Endothelial cell (in vitro differentiated cells): Measurements from ENCODE around the gene CDHR1. TPM values are rescaled to one million over a fixed set of nuclear protein-coding genes. Genes with fewer than 3 reads are reported as not detected.
"Not testable (repeated sequence)": the region's sequence is repeated elsewhere in the genome, so short reads cannot be mapped to it uniquely, and the experiment has no call there.

Source experiments
- DNase-seq: peaks from one replicate; pipeline ENCODE4 v3.0.0; 2021; ENCODE audit warnings: low spot score
- H3K27ac Mint-ChIP-seq: one replicate; pipeline ENCODE4 v1.8.0; 2021; ENCODE audit warnings: mixed read lengths, inconsistent platforms; ENCODE audit not compliant: unreplicated experiment
- H3K27me3 Mint-ChIP-seq: one replicate; pipeline ENCODE4 v1.8.0; 2021; ENCODE audit warnings: mild to moderate bottlenecking, moderate library complexity, mixed read lengths, inconsistent platforms; ENCODE audit not compliant: unreplicated experiment
- H3K36me3 Mint-ChIP-seq: one replicate; pipeline ENCODE4 v1.8.0; 2021; ENCODE audit warnings: mild to moderate bottlenecking, low read depth, mixed read lengths, inconsistent platforms; ENCODE audit not compliant: unreplicated experiment
- H3K4me1 Mint-ChIP-seq: one replicate; pipeline ENCODE4 v1.8.0; 2021; ENCODE audit warnings: mild to moderate bottlenecking, mixed read lengths, inconsistent platforms; ENCODE audit not compliant: unreplicated experiment
- H3K4me3 Mint-ChIP-seq: one replicate; pipeline ENCODE4 v1.8.0; 2021; ENCODE audit warnings: mild to moderate bottlenecking, mixed read lengths, inconsistent platforms; ENCODE audit not compliant: unreplicated experiment
- H3K9me3 Mint-ChIP-seq: one replicate; pipeline ENCODE4 v1.8.0; 2021; ENCODE audit warnings: mixed read lengths, inconsistent platforms; ENCODE audit not compliant: unreplicated experiment
- total RNA-seq: library from RNA; stranded (reverse); fragmentation: NEBNext Ultra II Directional; extraction: Animal tissue kit (Norgen Biotek cat#: 25700); gene quantifications from one replicate; pipeline ENCODE4 v1.2.1, GENCODE V29; 2021; ENCODE audit not compliant: unreplicated experiment
- TF ChIP-seq, protein P1 (sequence below): fragments of 200-600 bp; sonication (generic); IDR thresholded peaks from one replicate; pipeline ENCODE4 v1.5.0; 2021; ENCODE audit warnings: antibody characterized with exemption; ENCODE audit not compliant: unreplicated experiment

CDHR1 gene
- total RNA-seq, 1 donor from 2014 or later: 1.3 TPM

DNA sequence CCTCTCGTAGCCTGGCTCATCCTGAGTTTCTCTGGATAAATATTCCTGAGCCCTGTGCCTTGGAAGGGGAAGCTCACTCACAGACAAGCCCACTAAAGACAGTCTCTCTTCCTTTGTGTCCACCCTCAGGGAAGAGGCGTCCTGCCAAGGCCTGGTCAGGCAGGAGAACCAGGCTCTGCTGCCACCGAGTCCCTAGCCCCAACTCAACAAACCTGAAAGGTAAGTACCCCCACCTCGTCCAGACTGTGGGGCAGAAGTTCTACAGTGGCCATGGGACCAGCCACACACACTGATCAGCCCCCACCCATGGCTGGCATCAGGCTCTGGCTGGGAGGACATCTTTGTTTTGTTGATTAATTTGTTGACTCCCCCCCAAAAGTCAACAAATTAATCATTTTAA lies 18.0 kb upstream of the CDHR1 start:
- H3K4me1 Mint-ChIP-seq: peaks cover 3% of the 10 kb centered on the region
- H3K27me3 Mint-ChIP-seq: peaks cover 1% of the 10 kb centered on the region
- no peak overlapping the region for H3K4me3 Mint-ChIP-seq
- no peak overlapping the region for H3K27ac Mint-ChIP-seq
- H3K9me3 Mint-ChIP-seq: no peaks in the 10 kb centered on the region
- no peak for DNase-seq
- TF ChIP-seq, protein P1, sequence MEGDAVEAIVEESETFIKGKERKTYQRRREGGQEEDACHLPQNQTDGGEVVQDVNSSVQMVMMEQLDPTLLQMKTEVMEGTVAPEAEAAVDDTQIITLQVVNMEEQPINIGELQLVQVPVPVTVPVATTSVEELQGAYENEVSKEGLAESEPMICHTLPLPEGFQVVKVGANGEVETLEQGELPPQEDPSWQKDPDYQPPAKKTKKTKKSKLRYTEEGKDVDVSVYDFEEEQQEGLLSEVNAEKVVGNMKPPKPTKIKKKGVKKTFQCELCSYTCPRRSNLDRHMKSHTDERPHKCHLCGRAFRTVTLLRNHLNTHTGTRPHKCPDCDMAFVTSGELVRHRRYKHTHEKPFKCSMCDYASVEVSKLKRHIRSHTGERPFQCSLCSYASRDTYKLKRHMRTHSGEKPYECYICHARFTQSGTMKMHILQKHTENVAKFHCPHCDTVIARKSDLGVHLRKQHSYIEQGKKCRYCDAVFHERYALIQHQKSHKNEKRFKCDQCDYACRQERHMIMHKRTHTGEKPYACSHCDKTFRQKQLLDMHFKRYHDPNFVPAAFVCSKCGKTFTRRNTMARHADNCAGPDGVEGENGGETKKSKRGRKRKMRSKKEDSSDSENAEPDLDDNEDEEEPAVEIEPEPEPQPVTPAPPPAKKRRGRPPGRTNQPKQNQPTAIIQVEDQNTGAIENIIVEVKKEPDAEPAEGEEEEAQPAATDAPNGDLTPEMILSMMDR: no peak
- no peaks in the 10 kb centered on the region for H3K36me3 Mint-ChIP-seq

DNA sequence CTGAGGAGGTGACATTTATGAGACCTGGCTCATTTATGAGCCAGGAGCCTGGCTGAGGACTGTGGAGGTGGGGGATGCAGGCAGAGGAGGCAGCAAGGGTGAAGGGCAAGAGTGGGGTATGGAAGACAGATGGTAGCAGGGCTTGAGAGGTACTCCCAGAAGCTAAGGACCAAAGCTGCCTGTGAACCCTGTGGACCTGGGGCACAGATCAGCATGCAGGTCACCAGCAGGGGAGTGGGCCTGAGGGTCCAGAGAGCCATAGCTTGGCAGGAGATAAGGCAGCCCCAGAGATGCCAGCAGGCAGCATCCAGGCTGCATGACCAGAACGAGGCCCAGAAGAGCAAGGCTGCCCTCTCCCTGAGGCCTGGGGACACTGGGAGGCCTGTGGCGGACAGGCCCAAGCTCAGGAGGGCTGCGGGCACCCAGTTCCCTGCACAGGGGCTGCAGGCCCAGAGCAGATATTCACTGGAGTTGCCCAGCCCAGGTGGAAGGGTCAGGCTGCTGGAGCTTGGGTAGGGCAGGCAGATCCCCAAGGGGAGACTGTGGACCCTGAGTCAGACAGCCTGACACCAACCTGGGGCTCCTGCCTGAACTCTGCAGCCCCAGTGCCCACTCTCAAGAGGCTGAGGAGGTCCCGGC lies 17.4 kb upstream of the CDHR1 start:
- TF ChIP-seq, protein P1: no peak
- H3K4me3 Mint-ChIP-seq: peak overlapping the region; percentile 19
- H3K27me3 Mint-ChIP-seq: peaks cover 2% of the 10 kb centered on the region
- H3K36me3 Mint-ChIP-seq: no peaks in the 10 kb centered on the region
- peaks cover 3% of the 10 kb centered on the region for H3K4me1 Mint-ChIP-seq
- H3K9me3 Mint-ChIP-seq: no peaks in the 10 kb centered on the region
- DNase-seq: no peak
- H3K27ac Mint-ChIP-seq: no peak overlapping the region

DNA sequence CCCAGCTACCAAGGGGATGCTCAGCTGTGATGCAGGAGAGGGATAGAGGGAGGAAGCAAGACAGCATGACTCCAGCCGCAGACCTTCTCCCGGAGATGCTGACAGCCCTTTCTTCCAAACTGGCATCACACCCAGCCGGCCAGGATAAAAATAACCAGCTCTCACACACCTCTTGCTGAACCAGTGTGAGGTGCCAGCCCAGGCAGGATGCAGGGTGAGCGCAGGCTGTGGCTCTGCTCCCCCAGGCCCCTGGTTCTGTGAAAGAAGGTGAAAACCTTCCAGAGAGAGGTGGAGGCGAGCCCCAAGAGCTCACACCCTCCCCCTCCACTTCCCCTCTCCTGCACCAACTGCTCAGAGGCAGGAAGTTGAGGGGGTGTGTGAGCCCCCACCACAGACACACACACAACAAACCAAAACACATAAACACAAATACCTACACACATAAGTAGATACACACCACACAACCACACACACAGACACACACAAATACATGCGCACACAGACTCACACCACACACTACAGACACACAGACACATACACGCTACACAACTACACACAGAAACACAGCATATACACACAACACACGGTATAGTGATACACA lies 16.7 kb upstream of the CDHR1 start:
- DNase-seq: no peak
- TF ChIP-seq, protein P1: no peak
- Mint-ChIP-seq H3K9me3 (no peaks in the 10 kb centered on the region), H3K27me3 (peaks cover 2% of the 10 kb centered on the region), H3K4me3 (no peak overlapping the region), H3K36me3 (no peaks in the 10 kb centered on the region), H3K27ac (no peak overlapping the region), H3K4me1 (peaks cover 3% of the 10 kb centered on the region)

DNA sequence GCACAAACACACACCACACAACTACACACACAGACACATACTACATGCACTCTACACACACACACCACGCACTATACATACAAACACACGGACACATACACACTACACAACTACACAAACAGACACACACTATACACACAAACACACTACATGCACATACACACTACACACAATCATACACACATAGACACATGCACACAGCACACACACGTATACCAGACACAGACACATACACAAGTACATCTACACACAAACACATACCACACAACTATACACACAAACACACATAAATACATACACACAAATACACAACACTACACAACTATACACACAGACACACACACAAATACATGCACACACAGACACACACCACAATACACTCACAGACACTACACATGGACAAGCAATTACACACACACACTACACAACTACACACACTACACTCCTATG lies 16.2 kb upstream of the CDHR1 start:
- peaks cover 2% of the 10 kb centered on the region for H3K27me3 Mint-ChIP-seq
- TF ChIP-seq, protein P1: no peak
- DNase-seq: no peak
- no peaks in the 10 kb centered on the region for H3K9me3 Mint-ChIP-seq
- peaks cover 3% of the 10 kb centered on the region for H3K4me1 Mint-ChIP-seq
- H3K36me3 Mint-ChIP-seq: no peaks in the 10 kb centered on the region
- H3K27ac Mint-ChIP-seq: no peak overlapping the region
- H3K4me3 Mint-ChIP-seq: no peak overlapping the region

DNA sequence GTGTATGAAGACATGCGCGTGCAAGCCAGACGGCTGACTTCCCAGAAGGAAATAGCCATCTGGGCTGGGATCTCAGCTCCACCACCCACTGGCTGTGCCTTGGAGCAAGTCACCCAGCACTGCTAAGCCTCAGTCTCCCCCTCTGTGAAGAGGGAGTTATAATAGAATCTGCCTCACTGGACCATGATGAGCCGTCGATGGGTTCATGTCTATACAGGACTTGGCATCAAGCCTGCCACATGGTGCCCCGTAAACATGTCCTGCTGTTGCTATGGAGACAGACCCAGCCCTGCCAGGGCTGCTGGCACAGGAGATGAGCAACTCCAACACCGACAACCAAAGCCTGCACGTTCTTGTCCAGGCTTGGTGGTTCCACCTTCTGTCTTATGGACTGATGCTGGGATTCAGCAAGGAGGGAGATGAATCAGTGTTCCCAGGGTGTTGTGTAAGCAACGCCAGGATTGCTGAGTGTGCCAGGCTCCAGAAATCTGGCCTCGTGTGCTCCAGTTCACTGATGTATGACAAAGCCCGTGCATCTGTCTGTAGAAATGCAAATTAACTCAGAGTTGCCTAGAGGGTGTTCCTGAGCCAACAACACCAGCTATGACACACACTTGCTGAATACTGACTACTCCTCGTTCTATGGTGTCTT lies 15.2 kb upstream of the CDHR1 start:
- H3K4me1 Mint-ChIP-seq: peaks cover 3% of the 10 kb centered on the region
- TF ChIP-seq, protein P1: no peak
- no peaks in the 10 kb centered on the region for H3K36me3 Mint-ChIP-seq
- no peak overlapping the region for H3K4me3 Mint-ChIP-seq
- H3K27ac Mint-ChIP-seq: no peak overlapping the region
- peaks cover 2% of the 10 kb centered on the region for H3K27me3 Mint-ChIP-seq
- H3K9me3 Mint-ChIP-seq: no peaks in the 10 kb centered on the region
- DNase-seq: no peak

DNA sequence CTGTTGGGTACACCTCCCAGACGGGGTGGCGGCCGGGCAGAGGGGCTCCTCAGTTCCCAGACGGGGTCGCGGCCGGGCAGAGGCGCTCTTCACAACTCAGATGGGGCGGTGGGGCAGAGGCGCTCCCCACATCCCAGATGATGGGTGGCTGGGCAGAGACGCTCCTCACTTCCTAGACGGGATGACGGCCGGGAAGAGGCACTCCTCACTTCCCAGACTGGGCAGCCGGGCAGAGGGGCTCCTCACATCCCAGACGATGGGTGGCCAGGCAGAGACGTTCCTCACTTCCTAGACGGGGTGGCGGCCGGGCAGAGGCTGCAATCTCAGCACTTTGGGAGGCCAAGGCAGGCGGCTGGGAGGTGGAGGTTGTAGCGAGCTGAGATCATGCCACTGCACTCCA lies 14.0 kb upstream of the CDHR1 start:
- H3K4me3 Mint-ChIP-seq, H3K27me3 Mint-ChIP-seq, DNase-seq, H3K9me3 Mint-ChIP-seq, H3K27ac Mint-ChIP-seq, H3K4me1 Mint-ChIP-seq, H3K36me3 Mint-ChIP-seq: not testable (repeated sequence)
